GM12878 (cell line): ENCODE data around the gene TUT4. TPM values are rescaled to one million over a fixed set of nuclear protein-coding genes. Genes with fewer than 3 reads are reported as not detected.

Experiments
- ATAC-seq: fragments of 200-7000 bp; cut with Tn5 transposase; 3 replicates; pipeline ENCODE4 v1.9.1; 2020; ENCODE audit warnings: mild to moderate bottlenecking, moderate library complexity
- BruUV-seq: library from RNA; stranded (reverse); fragments of 400-500 nt; replicated peaks from 2 replicates; lab custom pipeline; 2021; lab: Mats Ljungman, UMichigan
- CTCF ChIA-PET: fragments of 300-600 bp; sonication (Branson Sonifier 250); formaldehyde crosslinking; extraction: SDS; loops from one replicate; lab custom pipeline; 2021; ENCODE audit warnings: inconsistent platforms; lab: Yijun Ruan, JAX
- POLR2A ChIA-PET: fragments of 350-600 bp; formaldehyde crosslinking; extraction: SDS; loops from one replicate; lab custom pipeline; 2021; ENCODE audit warnings: inconsistent platforms; lab: Charles Lee
- RAD21 ChIA-PET: fragments of 300-600 bp; sonication (Branson Sonifier 250); formaldehyde crosslinking; loops from one replicate; lab custom pipeline; 2023; ENCODE audit warnings: antibody characterized with exemption; ENCODE audit not compliant: unreplicated experiment; lab: Charles Lee
- SMC1A ChIA-PET: fragments of 300-600 bp; sonication (Branson Sonifier 250); formaldehyde crosslinking; loops from one replicate; lab custom pipeline; 2023; ENCODE audit not compliant: unreplicated experiment, uncharacterized antibody; lab: Charles Lee
- DNase-seq: peaks from one replicate; pipeline ENCODE4 v3.0.0-alpha.2; 2011; ENCODE audit warnings: low read depth, low spot score
- FAIRE-seq: peaks from 3 replicates; lab custom pipeline; 2011; peaks lifted over from hg19 to GRCh38; lab: Jason Lieb, UNC
- H2AFZ ChIP-seq: 2 replicates; pipeline ENCODE4 v1.6.0; 2011; ENCODE audit warnings: low read depth, low read length, control low read depth; ENCODE audit not compliant: control insufficient read depth
- H3K27ac ChIP-seq: 2 replicates; pipeline ENCODE4 v1.5.1; 2011; ENCODE audit warnings: control low read depth; ENCODE audit not compliant: control insufficient read depth, insufficient read depth
- H3K27me3 ChIP-seq, 2 experiments: replicated peaks in 1 of 2; 2 replicates each; pipeline versions ENCODE4 v1.6.0 to v1.6.1; 2011; ENCODE audit warnings: low read length in 1 of 2; ENCODE audit not compliant: control insufficient read depth in 2 of 2, insufficient read depth in 2 of 2
- H3K36me3 ChIP-seq, 2 experiments: 2 replicates each; pipeline ENCODE4 v1.5.1; 2011; ENCODE audit warnings: low read length in 1 of 2; ENCODE audit not compliant: control insufficient read depth in 2 of 2, insufficient read depth in 2 of 2
- H3K4me1 ChIP-seq: 2 replicates; pipeline ENCODE4 v1.6.1; 2011; ENCODE audit warnings: mild to moderate bottlenecking, low read length, moderate library complexity, mixed read lengths; ENCODE audit not compliant: control insufficient read depth, insufficient read depth
- H3K4me2 ChIP-seq: 2 replicates; pipeline ENCODE4 v1.6.0; 2011; ENCODE audit warnings: control low read depth; ENCODE audit not compliant: control insufficient read depth, insufficient read depth
- H3K4me3 ChIP-seq: fragments of 200-600 bp; sonication (generic); 2 replicates; pipeline ENCODE4 v1.5.1; 2016
- H3K79me2 ChIP-seq: 2 replicates; pipeline ENCODE4 v1.6.0; 2011; ENCODE audit warnings: low read length; ENCODE audit not compliant: control insufficient read depth, insufficient read depth
- H3K9ac ChIP-seq: 2 replicates; pipeline ENCODE4 v1.8.0; 2011; ENCODE audit warnings: low read length, control low read depth, mixed read lengths; ENCODE audit not compliant: control insufficient read depth, insufficient read depth
- H3K9me3 ChIP-seq: replicated peaks from 3 replicates; pipeline ENCODE4 v1.5.1; 2011; ENCODE audit warnings: mild to moderate bottlenecking, low read length; ENCODE audit not compliant: control insufficient read depth, insufficient read depth
- H4K20me1 ChIP-seq: 2 replicates; pipeline ENCODE4 v1.6.0; 2011; ENCODE audit not compliant: control insufficient read depth, insufficient read depth
- IKZF1 ChIP-seq: fragments of 450-650 bp; conservative IDR thresholded peaks from 2 replicates; pipeline ENCODE4 v1.6.1; 2017; ENCODE audit warnings: antibody characterized with exemption, mild to moderate bottlenecking
- SIN3A ChIP-seq: IDR thresholded peaks from 2 replicates; pipeline ENCODE4 v1.6.1; 2012; ENCODE audit warnings: low read depth, low read length, improper control_type of control experiment
- ZNF622 ChIP-seq: fragments of 450-650 bp; IDR thresholded peaks from 2 replicates; pipeline ENCODE4 v1.6.1; 2017; ENCODE audit warnings: mild to moderate bottlenecking, inconsistent platforms
- WGBS: methylation state at CpG from one replicate; pipeline ENCODE4 v1.1.6; 2016; ENCODE audit warnings: low lambda C conversion rate; ENCODE audit not compliant: insufficient replicate concordance, insufficient coverage; ENCODE audit errors: missing lambda C conversion rate; 5-methylcytosine and 5-hydroxymethylcytosine counted together
- in situ Hi-C: fragments of 300-500 bp; cut with MboI; formaldehyde crosslinking; loops from 9 replicates; pipeline ENCODE4 v1.14.3; 2018; ENCODE audit warnings: mixed read lengths
- intact Hi-C: fragments of 100-400 bp; cut with micrococcal nuclease; formaldehyde crosslinking; loops from one replicate; pipeline ENCODE4 v1.14.2; 2022; ENCODE audit not compliant: unreplicated experiment
- polyA plus RNA-seq, 11 experiments: library from polyadenylated mRNA; depleted of rRNA in 4 of 11; unstranded in 6 of 11; stranded (reverse) in 5 of 11; fragments of >200 nt; fragmentation: Nextera tagmentation in 4 of 11; fragmentation: Illumina TruSeq in 1 of 11; extraction: Ambion mirVana in 4 of 11; extraction: Trizol in 1 of 11; gene quantifications; 1 replicate in 1 of 11; 2 replicates in 10 of 11; pipeline versions ENCODE4 v1.2.1 to v1.2.3, GENCODE V29; 2011 to 2016; ENCODE audit warnings: inconsistent platforms in 2 of 11, missing spikeins in 2 of 11, low read depth in 1 of 11
- total RNA-seq, 4 experiments: library from RNA; depleted of rRNA in 3 of 4; stranded (reverse); fragments of >200 nt in 3 of 4; fragmentation: Illumina TruSeq in 1 of 4; extraction: Trizol in 1 of 4; gene quantifications; 2 replicates each; pipeline versions ENCODE4 v1.2.1 to v1.2.3, GENCODE V29; 2013 to 2021
- TF ChIP-seq, protein P1 (sequence below): IDR thresholded peaks from 2 replicates; pipeline ENCODE4 v1.6.1; 2012; ENCODE audit warnings: low read depth, low read length, improper control_type of control experiment

Gene TUT4
- total and polyA plus RNA-seq, 10 of the 15 experiments (the other 5 are each of a cell fraction or from before 2014, with no cell fraction given) = 9.4 to 40.7 (median 27.6) TPM

DNA sequence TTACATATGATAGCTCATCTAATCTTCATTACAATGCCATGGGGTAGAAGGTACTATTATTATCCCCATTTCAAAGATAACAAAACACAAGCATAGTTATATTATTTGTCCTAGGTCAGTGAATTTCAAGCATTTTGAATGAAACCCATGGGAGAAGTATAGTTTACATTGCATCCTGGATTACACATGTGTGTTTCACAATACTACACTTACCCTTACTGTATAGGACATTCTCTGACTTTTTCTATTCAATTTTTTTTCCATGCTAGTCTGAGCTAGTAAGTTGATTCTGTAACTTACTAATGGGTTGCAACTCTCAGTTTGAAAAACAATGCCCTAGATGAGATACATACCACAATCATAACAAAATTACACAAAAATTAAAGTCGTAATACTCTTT, 40.6 kb upstream of the TUT4 start:
- H2AFZ ChIP-seq = no peak overlapping the region
- 33% methylated on average over 1 of the region's 1 CpG for WGBS
- intact Hi-C loops (no loop called here), in situ Hi-C loops (no loop called here)
- ChIA-PET POLR2A (interaction anchor here (0.6 to 1.7 kb wide), 3 partner anchors 8 to 76 kb away, joined by 5 to 8 read pairs (median 6); partner anchors contain the start of genes GPX7 and TUT4), SMC1A (interaction anchor here (1.0 to 1.7 kb wide), 6 partner anchors 8 to 42 kb away, joined by 3 to 13 read pairs (median 4); partner anchors contain the start of gene TUT4), RAD21 (interaction anchor here (0.7 to 1.4 kb wide), 4 partner anchors 12 to 190 kb away, joined by 3 to 4 read pairs (median 4); no protein-coding TSS in a partner anchor), CTCF (interaction anchor here (0.6 to 1.6 kb wide), 5 partner anchors 11 to 93 kb away, joined by 3 to 6 read pairs (median 4); no protein-coding TSS in a partner anchor)
- no peaks in the 10 kb centered on the region for H4K20me1 ChIP-seq
- BruUV-seq = no TSS peak
- no peaks in the 10 kb centered on the region for H3K36me3 ChIP-seq
- no peak overlapping the region for H3K9ac ChIP-seq
- FAIRE-seq (no peak), ATAC-seq (no peak), DNase-seq (no peak)
- H3K9me3 ChIP-seq = no peaks in the 10 kb centered on the region
- H3K79me2 ChIP-seq = no peaks in the 10 kb centered on the region
- H3K4me2 ChIP-seq = no peak overlapping the region
- no peak overlapping the region for H3K4me3 ChIP-seq
- TF ChIP-seq SIN3A = no peak
- no peak for TF ChIP-seq IKZF1
- TF ChIP-seq ZNF622 = no peak
- no peak overlapping the region for H3K27ac ChIP-seq
- H3K4me1 ChIP-seq = no peaks in the 10 kb centered on the region; the same call in 1 of the 2 replicates
- H3K27me3 ChIP-seq = no peaks in the 10 kb centered on the region; a peak in 2 of 4 replicates

DNA sequence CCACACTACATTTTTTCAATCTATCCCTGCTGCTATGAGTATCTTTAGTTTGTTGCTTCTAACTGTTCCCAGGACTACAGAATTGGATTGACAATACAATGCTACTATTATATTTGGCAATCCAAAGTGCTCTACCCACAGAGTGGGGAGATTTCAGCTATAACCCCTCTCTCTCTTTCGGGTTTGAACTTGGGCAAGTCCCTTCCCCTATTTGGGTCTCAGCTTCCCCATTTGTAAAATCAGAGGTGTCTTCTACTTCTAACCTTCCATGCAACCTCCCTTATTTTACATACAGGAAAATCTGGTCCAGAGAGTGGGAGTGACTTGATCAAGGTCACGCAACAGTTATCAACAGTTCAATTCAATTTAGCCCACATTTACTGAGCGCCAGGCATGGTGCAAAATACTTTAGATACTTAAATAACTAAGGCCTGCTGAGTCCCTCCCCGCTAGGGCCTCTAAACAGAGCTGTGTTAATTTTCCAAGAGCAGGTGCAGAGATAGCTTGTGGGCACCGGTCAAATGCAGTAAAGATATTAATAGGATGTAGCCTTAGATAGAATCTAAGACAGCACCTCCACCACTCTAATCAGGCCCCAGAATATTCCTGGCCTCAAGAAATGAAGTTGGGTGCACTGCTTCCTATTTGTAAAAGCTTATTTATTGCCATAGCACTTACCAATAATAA, 39.9 kb upstream of the TUT4 start:
- BruUV-seq = no TSS peak
- H3K9ac ChIP-seq = no peak overlapping the region
- H3K27me3 ChIP-seq = no peaks in the 10 kb centered on the region; a peak in 2 of 4 replicates
- ChIA-PET RAD21 (interaction anchor here (0.7 to 1.4 kb wide), 4 partner anchors 12 to 190 kb away, joined by 3 to 4 read pairs (median 4); no protein-coding TSS in a partner anchor), SMC1A (interaction anchor here (0.9 to 1.7 kb wide), 7 partner anchors 8 to 43 kb away, joined by 3 to 13 read pairs (median 5); partner anchors contain the start of genes SHISAL2A and TUT4), POLR2A (interaction anchor here (0.6 to 1.7 kb wide), 2 partner anchors 9 to 40 kb away, joined by 5 to 6 read pairs; partner anchors contain the start of genes GPX7 and TUT4), CTCF (interaction anchor here (0.5 to 1.6 kb wide), 5 partner anchors 12 to 299 kb away, joined by 3 to 6 read pairs (median 3); no protein-coding TSS in a partner anchor)
- peak overlapping the region; percentile 7; the same call in 1 of the 2 replicates for H3K4me2 ChIP-seq
- no peak overlapping the region for H2AFZ ChIP-seq
- FAIRE-seq = no peak
- DNase-seq = no peak
- intact Hi-C loops (no loop called here), in situ Hi-C loops (no loop called here)
- WGBS = 0% methylated on average over 5 of the region's 5 CpGs
- H4K20me1 ChIP-seq = no peaks in the 10 kb centered on the region
- H3K9me3 ChIP-seq = no peaks in the 10 kb centered on the region
- H3K79me2 ChIP-seq = no peaks in the 10 kb centered on the region
- no peaks in the 10 kb centered on the region for H3K36me3 ChIP-seq
- ATAC-seq = no peak
- TF ChIP-seq, protein P1, sequence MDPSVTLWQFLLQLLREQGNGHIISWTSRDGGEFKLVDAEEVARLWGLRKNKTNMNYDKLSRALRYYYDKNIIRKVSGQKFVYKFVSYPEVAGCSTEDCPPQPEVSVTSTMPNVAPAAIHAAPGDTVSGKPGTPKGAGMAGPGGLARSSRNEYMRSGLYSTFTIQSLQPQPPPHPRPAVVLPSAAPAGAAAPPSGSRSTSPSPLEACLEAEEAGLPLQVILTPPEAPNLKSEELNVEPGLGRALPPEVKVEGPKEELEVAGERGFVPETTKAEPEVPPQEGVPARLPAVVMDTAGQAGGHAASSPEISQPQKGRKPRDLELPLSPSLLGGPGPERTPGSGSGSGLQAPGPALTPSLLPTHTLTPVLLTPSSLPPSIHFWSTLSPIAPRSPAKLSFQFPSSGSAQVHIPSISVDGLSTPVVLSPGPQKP = no peak
- 0 out of 2 replicates have a peak, but pooled peaks have one; percentile 18 for TF ChIP-seq IKZF1
- TF ChIP-seq, all 136 proteins: peak for 1
- H3K4me3 ChIP-seq = no peak overlapping the region
- H3K4me1 ChIP-seq = no peaks in the 10 kb centered on the region; the same call in 1 of the 2 replicates
- no peak overlapping the region for H3K27ac ChIP-seq
